8988T (cell line): ENCODE data around the gene DYNLRB1.

ENCODE experiments used
- DNase-seq: peaks from one replicate; pipeline ENCODE4 v3.0.0; 2011

Gene DYNLRB1

GRCh38 chr20:34535301-34535840 is 19.1 kb downstream of the DYNLRB1 start:
- no peak for DNase-seq

- no peak for DNase-seq
These were observed 19.6 kb downstream of the DYNLRB1 start for GRCh38 chr20:34535857-34536256.

GRCh38 chr20:34536798-34537394 is 20.7 kb downstream of the DYNLRB1 start:
- no peak for DNase-seq

GRCh38 chr20:34537651-34538050 is 21.4 kb downstream of the DYNLRB1 start:
- no peak for DNase-seq

- no peak for DNase-seq
These were observed 22.5 kb downstream of the DYNLRB1 start for GRCh38 chr20:34538671-34539123.

GRCh38 chr20:34539756-34540155 is 23.5 kb downstream of the DYNLRB1 start:
- DNase-seq, result no peak

- DNase-seq, result no peak
These were observed 24.5 kb downstream of the DYNLRB1 start for GRCh38 chr20:34540596-34541263.

- no peak for DNase-seq
These were observed 25.2 kb downstream of the DYNLRB1 start for GRCh38 chr20:34541264-34541901.

- DNase-seq, result no peak
These were observed 25.7 kb downstream of the DYNLRB1 start for GRCh38 chr20:34541917-34542316.

- DNase-seq, result no peak
These were observed 26.2 kb downstream of the DYNLRB1 start for GRCh38 chr20:34542439-34542838.

- no peak for DNase-seq
These were observed 27.3 kb downstream of the DYNLRB1 start for GRCh38 chr20:34543463-34544056.

GRCh38 chr20:34544109-34544796 is 28.0 kb downstream of the DYNLRB1 start:
- DNase-seq, result no peak

- no peak for DNase-seq
These were observed 30.5 kb downstream of the DYNLRB1 start for GRCh38 chr20:34546751-34547181.

- no peak for DNase-seq
These were observed 31.8 kb downstream of the DYNLRB1 start for GRCh38 chr20:34547844-34548613.

- DNase-seq, result no peak
These were observed 33.2 kb downstream of the DYNLRB1 start for GRCh38 chr20:34549291-34549928.

- no peak for DNase-seq
These were observed 33.7 kb downstream of the DYNLRB1 start for GRCh38 chr20:34549929-34550305.

- DNase-seq, result no peak
These were observed 36.3 kb downstream of the DYNLRB1 start for GRCh38 chr20:34552569-34552968.

- no peak for DNase-seq
These were observed 37.2 kb downstream of the DYNLRB1 start for GRCh38 chr20:34553366-34553867.

GRCh38 chr20:34557936-34558319 is 41.7 kb downstream of the DYNLRB1 start:
- no peak for DNase-seq

- DNase-seq, result peak; percentile 98
These were observed 42.3 kb downstream of the DYNLRB1 start, which contains the start of gene MAP1LC3A for GRCh38 chr20:34558320-34559218. Gene MAP1LC3A (plus strand): TSS chr20:34558718. CDS start chr20:34558869, 151 bp downstream.
